Smooth muscle cell (in vitro differentiated cells): ENCODE data around the gene ZNF366. TPM values are rescaled to one million over a fixed set of nuclear protein-coding genes. Genes with fewer than 3 reads are reported as not detected.

Experiments
- DNase-seq: peaks from one replicate; lab custom pipeline; 2025; ENCODE audit not compliant: unreplicated experiment; lab: John Stamatoyannopoulos, UW
- H2AFZ ChIP-seq: fragments of 200-600 bp; sonication (generic); 2 replicates; pipeline ENCODE4 v1.6.0; 2016; ENCODE audit warnings: antibody characterized with exemption, low read depth, mild to moderate bottlenecking
- H3F3A ChIP-seq: fragments of 200-600 bp; sonication (generic); 2 replicates; pipeline ENCODE4 v1.6.0; 2017; ENCODE audit warnings: antibody characterized with exemption, low read depth
- H3K27ac ChIP-seq: fragments of 200-600 bp; sonication (generic); 2 replicates; pipeline ENCODE4 v1.5.1; 2016; ENCODE audit warnings: low read depth, mild to moderate bottlenecking
- H3K27me3 ChIP-seq: fragments of 200-600 bp; sonication (generic); 2 replicates; pipeline ENCODE4 v1.6.1; 2016; ENCODE audit warnings: low read depth, mild to moderate bottlenecking
- H3K36me3 ChIP-seq: fragments of 200-600 bp; sonication (generic); 2 replicates; pipeline ENCODE4 v1.5.1; 2016; ENCODE audit warnings: low read depth
- H3K4me1 ChIP-seq: fragments of 200-600 bp; sonication (generic); 2 replicates; pipeline ENCODE4 v1.5.1; 2016; ENCODE audit warnings: low read depth
- H3K4me2 ChIP-seq: fragments of 200-600 bp; sonication (generic); 2 replicates; pipeline ENCODE4 v1.6.0; 2016; ENCODE audit warnings: mild to moderate bottlenecking
- H3K4me3 ChIP-seq: fragments of 200-600 bp; sonication (generic); 2 replicates; pipeline ENCODE4 v1.5.1; 2016; ENCODE audit warnings: mild to moderate bottlenecking
- H3K79me2 ChIP-seq: fragments of 200-600 bp; sonication (generic); 2 replicates; pipeline ENCODE4 v1.6.0; 2016; ENCODE audit warnings: low read depth, mild to moderate bottlenecking
- H3K9ac ChIP-seq: fragments of 200-600 bp; sonication (generic); 2 replicates; pipeline ENCODE4 v1.6.0; 2016; ENCODE audit warnings: low read depth
- H3K9me3 ChIP-seq: fragments of 200-600 bp; sonication (generic); replicated peaks from 2 replicates; pipeline ENCODE4 v1.5.1; 2016; ENCODE audit warnings: low read depth
- H4K20me1 ChIP-seq: fragments of 200-600 bp; sonication (generic); 2 replicates; pipeline ENCODE4 v1.6.0; 2016; ENCODE audit warnings: low read depth
- WGBS: methylation state at CpG from one replicate; pipeline ENCODE4 v1.1.7; 2016; ENCODE audit warnings: low lambda C conversion rate; 5-methylcytosine and 5-hydroxymethylcytosine counted together
- polyA plus RNA-seq: library from polyadenylated mRNA; unstranded; fragments of >200 nt; fragmentation: Nextera tagmentation; extraction: Ambion mirVana; gene quantifications from 2 replicates; pipeline ENCODE4 v1.2.1, GENCODE V29; 2016
- total RNA-seq: library from RNA; depleted of rRNA; stranded (reverse); fragments of >200 nt; gene quantifications from 2 replicates; pipeline ENCODE4 v1.2.3, GENCODE V29; 2014
- TF ChIP-seq, protein P1 (sequence below): fragments of 200-600 bp; sonication (generic); IDR thresholded peaks from 2 replicates; pipeline ENCODE4 v1.5.1; 2017; ENCODE audit warnings: borderline replicate concordance, mild to moderate bottlenecking, antibody characterized with exemption; ENCODE audit not compliant: insufficient read depth, poor library complexity, severe bottlenecking

ZNF366 gene
- total and polyA plus RNA-seq, 2 experiments from 2014 or later: not detected

DNA sequence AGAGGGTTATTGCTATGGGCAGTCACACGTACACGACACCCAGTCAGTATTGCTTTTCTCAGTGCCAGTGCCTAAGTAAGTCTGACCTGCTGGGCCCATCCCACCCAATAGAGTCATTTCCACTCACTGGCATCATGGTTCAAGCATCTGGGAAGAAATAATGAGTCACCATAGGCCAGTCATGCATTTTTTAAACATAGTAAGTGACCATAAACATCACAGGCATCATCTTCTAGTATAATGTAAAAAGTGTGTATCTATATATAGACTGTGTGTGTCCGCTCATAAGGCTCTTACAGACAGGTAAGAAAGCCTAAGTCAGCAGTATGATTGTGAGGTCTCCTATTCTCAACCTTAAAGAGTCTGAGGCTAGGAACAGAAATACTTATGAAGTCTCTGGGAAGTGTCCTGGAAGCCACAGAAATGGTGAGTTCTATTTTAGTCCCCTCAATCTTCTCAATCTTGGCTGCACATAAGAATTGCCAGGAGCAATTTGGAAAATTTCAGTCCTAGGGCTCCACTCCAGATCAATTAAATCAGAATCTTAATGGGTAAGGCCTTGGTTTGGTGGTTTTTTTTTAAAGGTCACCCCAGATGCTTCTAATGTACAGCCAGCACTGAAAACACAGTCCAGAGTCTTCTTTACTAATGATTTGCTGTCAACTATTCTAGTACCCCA is 65.2 kb downstream of the ZNF366 start:
- Histone ChIP-seq H3K4me1 (no peaks in the 10 kb centered on the region), H3F3A (no peaks in the 10 kb centered on the region), H3K4me2 (peak overlapping the region; percentile 10), H2AFZ (no peak overlapping the region), H3K27me3 (no peaks in the 10 kb centered on the region), H4K20me1 (no peaks in the 10 kb centered on the region), H3K9ac (peak overlapping the region; percentile 41), H3K9me3 (no peaks in the 10 kb centered on the region), H3K79me2 (no peaks in the 10 kb centered on the region), H3K4me3 (no peak overlapping the region), H3K27ac (peak overlapping the region; percentile 88), H3K36me3 (no peaks in the 10 kb centered on the region)
- WGBS: 32% methylated on average over 3 of the region's 3 CpGs
- TF ChIP-seq, protein P1, sequence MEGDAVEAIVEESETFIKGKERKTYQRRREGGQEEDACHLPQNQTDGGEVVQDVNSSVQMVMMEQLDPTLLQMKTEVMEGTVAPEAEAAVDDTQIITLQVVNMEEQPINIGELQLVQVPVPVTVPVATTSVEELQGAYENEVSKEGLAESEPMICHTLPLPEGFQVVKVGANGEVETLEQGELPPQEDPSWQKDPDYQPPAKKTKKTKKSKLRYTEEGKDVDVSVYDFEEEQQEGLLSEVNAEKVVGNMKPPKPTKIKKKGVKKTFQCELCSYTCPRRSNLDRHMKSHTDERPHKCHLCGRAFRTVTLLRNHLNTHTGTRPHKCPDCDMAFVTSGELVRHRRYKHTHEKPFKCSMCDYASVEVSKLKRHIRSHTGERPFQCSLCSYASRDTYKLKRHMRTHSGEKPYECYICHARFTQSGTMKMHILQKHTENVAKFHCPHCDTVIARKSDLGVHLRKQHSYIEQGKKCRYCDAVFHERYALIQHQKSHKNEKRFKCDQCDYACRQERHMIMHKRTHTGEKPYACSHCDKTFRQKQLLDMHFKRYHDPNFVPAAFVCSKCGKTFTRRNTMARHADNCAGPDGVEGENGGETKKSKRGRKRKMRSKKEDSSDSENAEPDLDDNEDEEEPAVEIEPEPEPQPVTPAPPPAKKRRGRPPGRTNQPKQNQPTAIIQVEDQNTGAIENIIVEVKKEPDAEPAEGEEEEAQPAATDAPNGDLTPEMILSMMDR: no peak
- no peak for DNase-seq

DNA sequence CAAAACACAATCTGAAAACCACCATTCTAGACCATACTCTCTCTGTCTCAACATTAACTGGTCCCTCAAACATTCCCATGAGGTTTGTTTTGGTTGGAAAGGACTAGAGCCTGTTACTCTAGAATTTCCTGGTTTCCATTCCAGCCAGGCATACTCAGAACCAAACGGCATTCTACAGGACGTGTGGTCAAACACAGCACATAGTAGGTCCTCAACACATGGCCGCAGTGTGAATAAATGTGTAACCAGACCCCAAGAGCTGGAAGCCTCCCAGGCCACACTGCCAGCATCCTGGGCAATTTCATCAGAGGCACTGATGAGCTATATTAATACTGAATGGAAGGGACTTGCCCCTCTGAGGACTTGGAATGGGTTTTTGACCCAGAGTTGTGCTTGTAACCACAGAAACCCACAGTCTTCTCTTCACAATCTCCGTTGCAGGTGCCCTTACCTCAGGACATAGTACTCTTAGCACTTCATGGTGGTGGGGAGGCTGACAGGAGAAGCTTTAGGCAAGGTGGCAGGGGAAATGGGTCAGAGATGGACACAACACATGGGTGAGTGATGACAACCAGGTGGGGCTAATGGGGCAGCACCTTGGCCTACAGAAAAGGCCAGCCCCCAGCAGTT is 66.0 kb downstream of the ZNF366 start:
- Histone ChIP-seq H3K9me3 (no peaks in the 10 kb centered on the region), H3K36me3 (no peaks in the 10 kb centered on the region), H2AFZ (no peak overlapping the region), H4K20me1 (no peaks in the 10 kb centered on the region), H3K9ac (peak overlapping the region; percentile 14), H3K4me2 (no peak overlapping the region), H3F3A (no peaks in the 10 kb centered on the region), H3K4me3 (no peak overlapping the region), H3K27me3 (no peaks in the 10 kb centered on the region), H3K27ac (peak overlapping the region; percentile 88), H3K79me2 (no peaks in the 10 kb centered on the region), H3K4me1 (no peaks in the 10 kb centered on the region)
- TF ChIP-seq, protein P1: no peak
- DNase-seq: no peak
- 97% methylated on average over 4 of the region's 4 CpGs for WGBS

DNA sequence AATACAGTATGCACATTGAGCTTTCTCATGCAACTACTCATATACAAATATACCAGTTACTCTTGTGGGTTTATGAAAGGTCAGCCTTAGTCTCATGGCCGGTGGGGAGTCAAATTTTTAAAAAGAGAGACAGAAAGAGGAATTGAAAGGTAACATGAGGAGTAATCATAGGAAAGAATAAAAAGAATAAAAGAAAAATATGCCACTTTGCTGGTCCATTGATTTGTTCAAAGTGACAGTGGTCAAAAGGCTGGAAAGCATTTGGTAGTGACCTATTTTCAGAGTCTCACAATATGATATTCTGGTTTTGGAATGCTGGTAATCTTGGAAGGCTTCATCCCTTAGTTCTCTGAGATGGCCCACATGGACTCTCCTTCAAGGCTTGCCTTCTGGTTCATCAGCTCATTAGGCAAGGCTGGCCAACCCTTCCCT is 67.0 kb downstream of the ZNF366 start:
- no peak overlapping the region for H2AFZ ChIP-seq
- H3K27me3 ChIP-seq: no peaks in the 10 kb centered on the region
- no peaks in the 10 kb centered on the region for H3F3A ChIP-seq
- WGBS: 100% methylated on average over 1 of the region's 1 CpG
- H3K4me3 ChIP-seq: no peak overlapping the region
- no peaks in the 10 kb centered on the region for H3K9me3 ChIP-seq
- H3K9ac ChIP-seq: no peak overlapping the region
- H3K4me1 ChIP-seq: no peaks in the 10 kb centered on the region
- no peaks in the 10 kb centered on the region for H3K79me2 ChIP-seq
- H3K4me2 ChIP-seq: no peak overlapping the region
- H3K36me3 ChIP-seq: no peaks in the 10 kb centered on the region
- DNase-seq: no peak
- no peaks in the 10 kb centered on the region for H4K20me1 ChIP-seq
- no peak overlapping the region for H3K27ac ChIP-seq
- TF ChIP-seq, protein P1: no peak
